ENCODE data around the gene CSTPP1.

- TF ChIP-seq, protein P1, sequence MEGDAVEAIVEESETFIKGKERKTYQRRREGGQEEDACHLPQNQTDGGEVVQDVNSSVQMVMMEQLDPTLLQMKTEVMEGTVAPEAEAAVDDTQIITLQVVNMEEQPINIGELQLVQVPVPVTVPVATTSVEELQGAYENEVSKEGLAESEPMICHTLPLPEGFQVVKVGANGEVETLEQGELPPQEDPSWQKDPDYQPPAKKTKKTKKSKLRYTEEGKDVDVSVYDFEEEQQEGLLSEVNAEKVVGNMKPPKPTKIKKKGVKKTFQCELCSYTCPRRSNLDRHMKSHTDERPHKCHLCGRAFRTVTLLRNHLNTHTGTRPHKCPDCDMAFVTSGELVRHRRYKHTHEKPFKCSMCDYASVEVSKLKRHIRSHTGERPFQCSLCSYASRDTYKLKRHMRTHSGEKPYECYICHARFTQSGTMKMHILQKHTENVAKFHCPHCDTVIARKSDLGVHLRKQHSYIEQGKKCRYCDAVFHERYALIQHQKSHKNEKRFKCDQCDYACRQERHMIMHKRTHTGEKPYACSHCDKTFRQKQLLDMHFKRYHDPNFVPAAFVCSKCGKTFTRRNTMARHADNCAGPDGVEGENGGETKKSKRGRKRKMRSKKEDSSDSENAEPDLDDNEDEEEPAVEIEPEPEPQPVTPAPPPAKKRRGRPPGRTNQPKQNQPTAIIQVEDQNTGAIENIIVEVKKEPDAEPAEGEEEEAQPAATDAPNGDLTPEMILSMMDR (IDR thresholded peaks at IDR 0.05) = no peak
- TF ChIP-seq POLR2A (IDR thresholded peaks at IDR 0.05) = no peak
These were observed 244.7 kb downstream of the CSTPP1 start for GRCh38 chr11:47181271-47181670.

Measured in right lobe of liver (tissue), 4 donors.